Effector memory CD8-positive, alpha-beta T cell (primary cell): ENCODE data around the gene OR10G3.
"Not testable (repeated sequence)": the region's sequence is repeated elsewhere in the genome, so short reads cannot be mapped to it uniquely, and the experiment has no call there.

Experiments used
- ATAC-seq: fragments of 150-1000 bp; cut with Tn5 transposase; replicated peaks from 2 replicates; pipeline ENCODE4 v1.10.0; 2021; ENCODE audit warnings: mild to moderate bottlenecking, moderate library complexity
- DNase-seq, 3 experiments: peaks; one replicate each; pipeline ENCODE4 v3.0.0; 2021
- H3K27ac Mint-ChIP-seq, 2 donors: one replicate each; pipeline ENCODE4 v1.8.0; 2022; ENCODE audit warnings: mild to moderate bottlenecking in 2 of 2, mixed read lengths in 2 of 2, moderate library complexity in 2 of 2
- H3K27me3 Mint-ChIP-seq, 2 donors: one replicate each; pipeline ENCODE4 v1.8.0; 2022; ENCODE audit warnings: mixed read lengths in 2 of 2
- H3K36me3 Mint-ChIP-seq: one replicate; pipeline ENCODE4 v1.8.0; 2022; ENCODE audit warnings: mild to moderate bottlenecking, moderate library complexity, mixed read lengths; ENCODE audit not compliant: insufficient read depth
- H3K4me1 Mint-ChIP-seq, 2 donors: one replicate each; pipeline ENCODE4 v1.8.0; 2022; ENCODE audit warnings: low read depth in 2 of 2, mixed read lengths in 2 of 2
- H3K4me3 Mint-ChIP-seq, 2 donors: one replicate each; pipeline ENCODE4 v1.8.0; 2022; ENCODE audit warnings: mild to moderate bottlenecking in 2 of 2, mixed read lengths in 2 of 2, moderate library complexity in 2 of 2
- H3K9me3 Mint-ChIP-seq, 2 donors: one replicate each; pipeline ENCODE4 v1.8.0; 2022; ENCODE audit warnings: mixed read lengths in 2 of 2
- total RNA-seq, 9 experiments: gene quantifications; one replicate each; lab custom pipeline; 2026; lab: John Stamatoyannopoulos, UW

The OR10G3 gene
- total RNA-seq, result 0 reads per million in 9 experiments

- DNase-seq, result no peak
- no peak for ATAC-seq
- Mint-ChIP-seq H3K4me3 (no peak within 1 kb of the TSS), H3K27me3 (peaks cover 39 to 43% of the 10 kb centered on the region in 2 donors), H3K36me3 (no peaks in the 10 kb centered on the region), H3K9me3 (no peaks in the 10 kb centered on the region), H3K4me1 (peaks cover 0 to 2% of the 10 kb centered on the region in 2 donors), H3K27ac (no peak within 1 kb of the TSS)
These were observed at the start of gene OR10G3 for GRCh38 chr14:21579976-21580375. Gene OR10G3 (minus strand): TSS chr14:21580076. CDS start chr14:21570744, 9,332 bp downstream.

DNA sequence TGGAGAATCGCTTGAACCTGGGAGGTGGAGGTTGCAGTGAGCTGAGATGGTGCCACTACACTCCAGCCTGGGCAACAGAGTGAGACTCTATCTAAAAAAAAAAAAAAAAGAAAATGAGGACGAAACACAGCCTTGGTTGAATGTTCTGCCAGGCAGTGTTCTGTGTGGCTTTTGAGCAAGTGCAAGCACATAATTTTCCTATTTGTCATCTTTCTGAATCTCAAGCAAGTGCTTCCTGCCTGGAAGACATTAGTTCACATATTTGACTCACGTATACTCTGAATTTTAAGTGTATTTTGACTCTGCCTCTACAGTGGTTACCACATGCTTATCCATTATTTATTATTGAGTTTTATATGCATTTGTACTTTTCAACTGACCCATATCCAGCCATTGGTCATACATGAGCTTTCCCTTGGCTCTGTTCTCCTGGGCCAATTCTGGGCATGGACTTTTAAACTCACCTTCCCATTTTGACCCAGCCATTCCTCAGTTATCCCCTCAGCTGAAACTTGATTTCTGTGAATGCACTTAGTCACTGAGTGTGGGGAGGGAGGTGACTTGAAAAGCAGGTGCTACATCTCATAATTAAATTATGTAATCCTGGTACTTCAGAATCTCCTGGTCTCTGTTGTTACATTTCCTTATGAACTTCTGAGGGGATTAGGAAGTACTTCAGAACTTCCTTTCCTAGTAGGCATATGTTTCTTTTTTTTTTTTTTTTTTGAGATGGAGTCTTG, 46.8 kb upstream of the OR10G3 start:
- no peaks in the 10 kb centered on the region for H3K4me1 Mint-ChIP-seq
- no peak for ATAC-seq
- H3K4me3 Mint-ChIP-seq, result no peak overlapping the region
- H3K27ac Mint-ChIP-seq, result no peak overlapping the region
- H3K36me3 Mint-ChIP-seq, result no peaks in the 10 kb centered on the region
- H3K27me3 Mint-ChIP-seq, result peaks cover 50 to 51% of the 10 kb centered on the region in 2 donors
- no peak for DNase-seq
- H3K9me3 Mint-ChIP-seq, result no peaks in the 10 kb centered on the region

DNA sequence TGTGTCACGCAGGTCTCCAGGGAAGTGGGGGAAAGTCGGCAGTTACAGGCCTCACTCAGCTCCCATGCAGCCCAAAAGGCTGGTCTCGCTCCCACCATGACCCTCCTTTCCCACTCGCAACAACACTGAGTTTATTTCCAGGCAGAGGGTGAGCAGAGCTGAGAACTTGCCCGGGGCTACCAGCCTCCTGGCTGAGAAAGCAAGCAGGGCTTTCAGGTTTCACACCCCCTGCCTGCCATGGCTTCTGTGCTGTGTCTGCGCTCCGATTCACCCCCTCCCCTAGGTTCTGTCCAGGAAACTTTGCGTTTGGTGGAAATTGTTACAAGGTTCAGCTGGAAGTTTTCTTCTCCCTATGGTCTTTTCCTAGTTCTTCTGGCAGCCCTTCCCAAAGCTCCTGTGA, 37.7 kb upstream of the OR10G3 start:
- H3K36me3 Mint-ChIP-seq, result no peaks in the 10 kb centered on the region
- ATAC-seq, result no peak
- H3K27ac Mint-ChIP-seq, result peak overlapping the region in 1 of 2 donors; percentile 51
- H3K4me3 Mint-ChIP-seq, result no peak overlapping the region
- no peak for DNase-seq
- peaks cover 0 to 3% of the 10 kb centered on the region in 2 donors for H3K4me1 Mint-ChIP-seq
- H3K27me3 Mint-ChIP-seq, result peaks cover 37 to 38% of the 10 kb centered on the region in 2 donors
- H3K9me3 Mint-ChIP-seq, result no peaks in the 10 kb centered on the region

DNA sequence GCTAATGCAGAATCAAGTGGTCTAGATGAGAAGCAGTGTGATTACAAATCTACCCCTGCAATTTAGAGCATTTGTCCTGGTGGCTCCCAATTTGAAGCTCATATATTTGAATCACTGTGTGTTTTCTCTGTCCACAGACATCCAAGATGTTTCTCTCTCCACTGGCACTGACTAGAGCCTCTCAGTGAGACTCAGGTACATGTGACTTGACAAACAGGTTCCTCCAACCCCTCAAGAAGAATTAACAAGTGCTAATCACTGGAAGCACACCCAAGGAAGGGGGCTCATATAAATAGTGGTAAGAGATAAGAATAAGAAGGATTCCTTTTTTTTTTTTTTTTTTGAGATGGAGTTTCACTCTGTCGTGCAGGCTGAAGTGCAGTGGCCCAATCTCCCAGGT, 34.4 kb upstream of the OR10G3 start:
- H3K27ac Mint-ChIP-seq, result no peak overlapping the region
- no peak for DNase-seq
- H3K27me3 Mint-ChIP-seq, result peaks cover 30 to 34% of the 10 kb centered on the region in 2 donors
- peaks cover 0 to 3% of the 10 kb centered on the region in 2 donors for H3K4me1 Mint-ChIP-seq
- no peaks in the 10 kb centered on the region for H3K9me3 Mint-ChIP-seq
- ATAC-seq, result no peak
- H3K36me3 Mint-ChIP-seq, result no peaks in the 10 kb centered on the region
- H3K4me3 Mint-ChIP-seq, result no peak overlapping the region

DNA sequence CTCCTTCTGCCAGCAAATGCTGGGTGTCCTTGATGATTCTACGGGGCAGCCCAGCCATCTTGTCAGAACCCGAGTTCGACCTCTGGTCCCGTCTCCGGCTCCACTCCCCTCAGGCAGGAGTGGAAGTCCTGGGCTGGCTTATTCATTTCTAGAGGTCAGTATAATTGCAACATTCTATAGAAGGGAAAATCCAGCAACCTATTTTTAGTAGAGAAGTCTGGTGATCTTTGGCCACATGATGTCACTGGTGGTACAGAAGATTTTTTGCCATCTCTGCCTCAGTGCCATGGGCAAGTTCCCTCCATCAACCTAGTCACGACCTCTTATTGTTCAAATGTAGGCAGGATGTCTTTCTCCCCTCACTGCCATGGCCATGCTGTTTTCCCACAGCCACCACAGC, 32.4 kb upstream of the OR10G3 start:
- Mint-ChIP-seq H3K4me3 (no peak overlapping the region), H3K9me3 (no peaks in the 10 kb centered on the region), H3K27ac (no peak overlapping the region), H3K27me3 (peaks cover 27 to 34% of the 10 kb centered on the region in 2 donors), H3K4me1 (no peaks in the 10 kb centered on the region), H3K36me3 (no peaks in the 10 kb centered on the region)
- ATAC-seq, result no peak
- no peak for DNase-seq

- not testable (repeated sequence) for H3K36me3 Mint-ChIP-seq, H3K4me3 Mint-ChIP-seq, H3K4me1 Mint-ChIP-seq, ATAC-seq, DNase-seq, H3K27ac Mint-ChIP-seq, H3K9me3 Mint-ChIP-seq
- peaks cover 10 to 21% of the 10 kb centered on the region in 2 donors for H3K27me3 Mint-ChIP-seq
These were observed 22.3 kb upstream of the OR10G3 start for GRCh38 chr14:21602181-21602580.

DNA sequence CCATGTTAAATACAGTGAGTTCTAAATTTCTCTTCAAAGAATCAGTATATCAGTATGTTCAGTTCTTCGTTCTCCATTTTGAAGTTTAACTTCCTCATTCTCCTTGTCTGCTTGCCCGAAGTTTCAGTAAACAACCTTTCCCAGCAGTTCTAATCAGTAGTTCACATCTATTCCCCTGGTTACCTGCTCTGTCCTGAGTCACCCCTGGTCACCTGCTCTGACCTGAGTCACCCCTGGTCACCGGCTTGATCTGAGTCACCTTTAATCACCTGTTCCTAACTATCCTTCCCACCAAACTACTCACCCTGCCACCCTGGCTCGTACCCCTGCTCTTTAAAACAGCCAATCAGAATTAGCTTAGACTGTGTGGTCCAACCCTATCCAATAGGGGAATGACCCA, 9.4 kb upstream of the OR10G3 start:
- peaks cover 9 to 11% of the 10 kb centered on the region in 2 donors for H3K9me3 Mint-ChIP-seq
- DNase-seq, result no peak
- no peak overlapping the region for H3K4me3 Mint-ChIP-seq
- no peak overlapping the region for H3K27ac Mint-ChIP-seq
- ATAC-seq, result no peak
- H3K36me3 Mint-ChIP-seq, result no peaks in the 10 kb centered on the region
- H3K27me3 Mint-ChIP-seq, result peaks cover 25 to 55% of the 10 kb centered on the region in 2 donors
- H3K4me1 Mint-ChIP-seq, result peaks cover 0 to 2% of the 10 kb centered on the region in 2 donors

DNA sequence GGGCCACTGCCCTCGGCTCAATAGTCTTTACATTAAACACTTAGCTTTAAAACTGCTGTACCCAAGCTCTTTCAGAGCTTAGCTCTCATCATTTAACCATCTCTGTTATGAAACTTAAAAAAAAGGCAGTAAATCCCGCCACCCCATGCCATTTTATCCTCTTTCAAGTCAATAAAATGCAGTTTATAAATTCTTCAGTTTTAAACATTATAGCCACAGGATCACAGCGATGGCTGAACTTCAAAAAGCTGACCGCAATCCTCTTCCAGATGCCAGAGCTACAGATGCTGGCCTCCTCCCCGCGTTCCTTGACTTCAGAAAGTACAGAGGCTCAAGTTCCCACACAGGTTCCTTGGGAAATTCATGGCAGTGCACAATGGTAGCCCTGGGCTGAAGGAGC, 4.2 kb downstream of the OR10G3 start:
- H3K27ac Mint-ChIP-seq, result no peak overlapping the region
- no peaks in the 10 kb centered on the region for H3K9me3 Mint-ChIP-seq
- DNase-seq (no peak), ATAC-seq (no peak)
- H3K36me3 Mint-ChIP-seq, result no peaks in the 10 kb centered on the region
- no peak overlapping the region for H3K4me3 Mint-ChIP-seq
- H3K27me3 Mint-ChIP-seq, result peaks cover 37 to 38% of the 10 kb centered on the region in 2 donors
- no peaks in the 10 kb centered on the region for H3K4me1 Mint-ChIP-seq

DNA sequence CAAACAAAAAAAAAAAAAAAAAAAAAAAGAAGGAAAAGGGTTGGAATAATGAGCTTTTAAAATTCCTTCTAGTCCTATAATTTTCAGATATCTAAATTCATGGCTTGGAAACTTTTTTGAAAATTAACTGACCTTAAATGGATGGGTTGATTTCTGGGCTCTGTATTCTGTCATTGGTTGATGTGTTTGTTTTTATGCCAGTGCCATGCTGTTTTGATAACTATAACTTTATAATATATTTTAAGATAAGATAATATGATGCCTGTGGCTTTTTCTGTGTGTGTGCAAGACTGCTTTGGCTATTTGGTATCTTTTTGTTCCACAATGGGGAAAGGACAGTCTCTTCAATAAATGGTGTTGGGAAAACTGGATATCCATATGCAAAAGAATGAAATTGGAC, 7.3 kb downstream of the OR10G3 start:
- H3K36me3 Mint-ChIP-seq, result peaks cover 4% of the 10 kb centered on the region
- ATAC-seq (no peak), DNase-seq (no peak)
- H3K9me3 Mint-ChIP-seq, result no peaks in the 10 kb centered on the region
- H3K27ac Mint-ChIP-seq, result peak overlapping the region in 1 of 2 donors; percentile 38
- H3K4me3 Mint-ChIP-seq, result no peak overlapping the region
- H3K4me1 Mint-ChIP-seq, result no peaks in the 10 kb centered on the region
- peaks cover 45 to 49% of the 10 kb centered on the region in 2 donors for H3K27me3 Mint-ChIP-seq

DNA sequence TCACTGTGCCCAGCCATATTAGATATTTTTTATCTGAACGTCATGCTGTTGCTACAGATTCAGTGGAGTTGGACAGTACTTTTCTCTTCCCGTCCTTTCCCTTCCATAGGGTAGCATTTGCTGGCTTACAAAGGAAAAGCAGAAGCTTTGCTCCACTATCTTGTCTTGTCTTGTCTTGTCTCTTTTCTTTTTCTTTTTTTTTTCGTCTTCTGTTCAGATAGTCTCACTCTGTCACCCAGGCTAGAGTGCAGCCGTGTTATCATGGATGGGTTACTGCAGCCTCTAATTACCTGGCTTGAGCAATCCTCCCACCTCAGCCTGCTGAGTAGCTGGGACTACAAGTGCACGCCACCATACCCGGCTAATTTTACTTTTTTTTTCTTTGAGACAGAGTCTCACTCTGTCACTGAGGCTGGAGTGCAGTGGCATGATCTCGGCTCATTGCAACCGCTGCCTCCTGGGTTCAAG, 21.1 kb downstream of the OR10G3 start:
- H3K27ac Mint-ChIP-seq, result no peak overlapping the region
- H3K4me3 Mint-ChIP-seq, result no peak overlapping the region
- no peak for ATAC-seq

GRCh38 chr14:21557084-21557901, 22.6 kb downstream of the OR10G3 start:
- DNase-seq (peak; percentile 75 to 81 (median 80)), ATAC-seq (peak; percentile 75)
- H3K27ac Mint-ChIP-seq, result peak overlapping the region; percentile 12 to 24
- peaks cover 4% of the 10 kb centered on the region for H3K36me3 Mint-ChIP-seq
- H3K27me3 Mint-ChIP-seq, result no peaks in the 10 kb centered on the region
- peaks cover 2 to 6% of the 10 kb centered on the region in 2 donors for H3K4me1 Mint-ChIP-seq
- no peaks in the 10 kb centered on the region for H3K9me3 Mint-ChIP-seq
- peak overlapping the region; percentile 34 to 46 for H3K4me3 Mint-ChIP-seq

More for the DNA sequence above, 21.1 kb downstream of the OR10G3 start:
- no peak for DNase-seq
- Mint-ChIP-seq H3K27me3 (no peaks in the 10 kb centered on the region), H3K9me3 (no peaks in the 10 kb centered on the region), H3K4me1 (peaks cover 2 to 6% of the 10 kb centered on the region in 2 donors), H3K36me3 (peaks cover 4% of the 10 kb centered on the region)

DNA sequence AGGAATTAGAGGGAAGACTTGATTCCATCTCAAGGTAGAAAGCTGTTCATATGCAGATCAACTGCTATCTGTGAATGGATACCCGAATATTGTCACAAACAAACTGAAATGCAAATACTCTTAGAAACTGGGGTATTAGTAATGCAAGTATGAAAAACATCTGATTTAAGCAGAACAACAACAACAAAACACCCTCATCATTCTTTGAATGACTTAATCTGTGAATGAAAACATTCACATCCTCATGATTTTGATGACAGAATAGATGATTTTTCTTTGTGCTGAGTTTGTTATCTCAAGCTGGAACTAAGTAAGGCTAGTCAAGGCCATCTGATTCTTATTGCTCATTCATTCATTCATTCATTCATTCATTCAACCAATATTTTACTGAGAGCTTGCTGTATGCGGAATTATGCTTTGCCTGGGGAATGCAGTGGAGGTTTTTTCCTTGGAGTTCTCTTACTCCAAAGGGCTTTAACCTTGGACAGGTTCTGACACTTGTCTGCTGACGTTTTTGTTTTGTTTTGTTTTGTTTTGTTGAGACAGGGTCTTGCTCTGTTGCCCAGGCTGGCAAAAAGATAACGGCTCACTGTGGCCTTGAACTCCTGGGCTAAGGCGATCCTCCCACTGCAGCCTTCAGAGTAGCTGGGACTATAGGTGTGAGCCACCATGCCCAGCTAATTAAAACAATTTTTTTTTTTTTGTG, 23.3 kb downstream of the OR10G3 start:
- Mint-ChIP-seq H3K4me3 (no peak overlapping the region), H3K9me3 (no peaks in the 10 kb centered on the region), H3K4me1 (peaks cover 2 to 6% of the 10 kb centered on the region in 2 donors), H3K36me3 (peaks cover 4% of the 10 kb centered on the region), H3K27ac (no peak overlapping the region), H3K27me3 (no peaks in the 10 kb centered on the region)
- ATAC-seq (no peak), DNase-seq (no peak)

GRCh38 chr14:21553266-21553665, 26.6 kb downstream of the OR10G3 start:
- Mint-ChIP-seq H3K27me3 (peaks cover 0 to 10% of the 10 kb centered on the region in 2 donors), H3K4me1 (peaks cover 2 to 6% of the 10 kb centered on the region in 2 donors), H3K4me3 (no peak overlapping the region), H3K9me3 (no peaks in the 10 kb centered on the region), H3K36me3 (no peaks in the 10 kb centered on the region), H3K27ac (no peak overlapping the region)
- ATAC-seq, result no peak
- DNase-seq, result no peak
